Lower lobe of right lung (tissue), 2 donors: Measurements from ENCODE around the gene GPD1. TPM values are rescaled to one million over a fixed set of nuclear protein-coding genes. Genes with fewer than 3 reads are reported as not detected.
"Not testable (repeated sequence)": the region's sequence is repeated elsewhere in the genome, so short reads cannot be mapped to it uniquely, and the experiment has no call there.

Experiments
- ATAC-seq, 2 donors: fragments of 200-7000 bp; cut with Tn5 transposase; one replicate each; pipeline ENCODE4 v1.9.1; 2020 to 2022; ENCODE audit warnings: mild to moderate bottlenecking in 2 of 2, moderate library complexity in 2 of 2
- DNase-seq: peaks from one replicate; pipeline ENCODE4 v3.0.0-alpha.2; 2020
- H3K27ac ChIP-seq: fragments of 200-600 bp; one replicate; pipeline ENCODE4 v1.8.0; 2022
- H3K27me3 ChIP-seq: fragments of 200-600 bp; one replicate; pipeline ENCODE4 v1.8.0; 2022; ENCODE audit warnings: low read depth
- H3K36me3 ChIP-seq: fragments of 200-600 bp; one replicate; pipeline ENCODE4 v1.8.0; 2022; ENCODE audit warnings: mild to moderate bottlenecking
- H3K4me1 ChIP-seq: fragments of 200-600 bp; one replicate; pipeline ENCODE4 v1.8.0; 2022
- H3K4me3 ChIP-seq: fragments of 200-600 bp; one replicate; pipeline ENCODE4 v1.8.0; 2022; ENCODE audit warnings: mild to moderate bottlenecking
- H3K9me3 ChIP-seq: fragments of 200-600 bp; one replicate; pipeline ENCODE4 v1.8.0; 2022
- CTCF ChIP-seq: fragments of 200-600 bp; IDR thresholded peaks from one replicate; pipeline ENCODE4 v1.8.0; 2022; ENCODE audit warnings: antibody characterized with exemption, mild to moderate bottlenecking
- intact Hi-C: fragments of 100-400 bp; cut with DNase I; formaldehyde crosslinking; loops from one replicate; pipeline ENCODE4 v1.11.0; 2022
- total RNA-seq: library from RNA; stranded (reverse); fragmentation: NEBNext Ultra II Directional; extraction: Animal tissue kit (Norgen Biotek cat#: 25700); gene quantifications from one replicate; pipeline ENCODE4 v1.2.1, GENCODE V29; 2021
- donor health status: DM: no; HTN: yes; CAD: no; lungs with severe emphysema.

The GPD1 gene
- total RNA-seq, 1 donor from 2014 or later: 67.0 TPM

DNA sequence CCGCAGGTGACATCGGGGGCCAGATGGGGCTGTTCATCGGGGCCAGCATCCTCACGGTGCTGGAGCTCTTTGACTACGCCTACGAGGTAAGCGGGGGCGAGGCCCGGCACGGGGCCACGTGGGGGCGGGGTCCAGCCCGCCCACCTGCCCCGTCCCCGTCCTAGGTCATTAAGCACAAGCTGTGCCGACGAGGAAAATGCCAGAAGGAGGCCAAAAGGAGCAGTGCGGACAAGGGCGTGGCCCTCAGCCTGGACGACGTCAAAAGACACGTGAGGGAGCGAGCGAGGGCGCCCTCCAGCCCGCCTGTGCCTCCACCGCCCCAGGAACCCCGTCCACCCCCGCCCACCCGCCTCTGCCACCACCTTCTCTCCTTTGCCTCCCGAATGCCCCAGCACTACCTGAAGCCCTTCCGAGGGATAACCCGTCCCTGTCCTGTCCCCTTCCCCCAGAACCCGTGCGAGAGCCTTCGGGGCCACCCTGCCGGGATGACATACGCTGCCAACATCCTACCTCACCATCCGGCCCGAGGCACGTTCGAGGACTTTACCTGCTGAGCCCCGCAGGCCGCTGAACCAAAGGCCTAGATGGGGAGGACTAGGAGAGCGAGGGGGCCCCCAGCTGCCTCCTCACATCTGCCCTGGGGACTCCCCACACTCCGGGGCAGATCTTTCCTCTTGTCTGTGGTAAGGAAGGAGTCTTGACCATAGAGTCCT lies 22.6 kb upstream of the GPD1 start:
- intact Hi-C loops: no loop called here
- no peaks in the 10 kb centered on the region for H3K27me3 ChIP-seq
- no peak for ATAC-seq
- DNase-seq: peak; percentile 23
- no peak overlapping the region for H3K27ac ChIP-seq
- no peak for TF ChIP-seq CTCF
- peaks cover 6% of the 10 kb centered on the region for H3K4me1 ChIP-seq
- H3K9me3 ChIP-seq: no peaks in the 10 kb centered on the region
- no peak overlapping the region for H3K4me3 ChIP-seq
- H3K36me3 ChIP-seq: no peaks in the 10 kb centered on the region

DNA sequence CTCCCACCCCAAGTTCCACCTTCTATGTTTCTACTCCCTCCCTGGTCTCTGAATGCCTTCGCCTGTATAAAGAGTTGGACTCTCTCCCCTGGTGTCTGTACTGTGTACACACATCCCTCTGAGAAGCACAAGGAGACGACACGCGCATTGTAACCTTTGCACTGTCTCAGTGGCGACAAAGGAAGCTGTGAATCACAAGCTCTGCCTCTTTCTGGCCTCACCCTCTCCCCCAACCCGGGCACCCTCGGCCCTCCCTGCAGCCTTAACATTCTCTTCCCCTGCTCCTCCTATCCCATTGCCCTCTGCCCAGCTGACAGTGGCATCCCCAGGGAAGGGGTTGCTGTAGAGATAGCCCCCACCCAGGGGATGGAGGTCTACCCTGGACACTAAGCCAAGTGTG lies 21.2 kb upstream of the GPD1 start:
- H3K27ac ChIP-seq: no peak overlapping the region
- ATAC-seq: no peak

DNA sequence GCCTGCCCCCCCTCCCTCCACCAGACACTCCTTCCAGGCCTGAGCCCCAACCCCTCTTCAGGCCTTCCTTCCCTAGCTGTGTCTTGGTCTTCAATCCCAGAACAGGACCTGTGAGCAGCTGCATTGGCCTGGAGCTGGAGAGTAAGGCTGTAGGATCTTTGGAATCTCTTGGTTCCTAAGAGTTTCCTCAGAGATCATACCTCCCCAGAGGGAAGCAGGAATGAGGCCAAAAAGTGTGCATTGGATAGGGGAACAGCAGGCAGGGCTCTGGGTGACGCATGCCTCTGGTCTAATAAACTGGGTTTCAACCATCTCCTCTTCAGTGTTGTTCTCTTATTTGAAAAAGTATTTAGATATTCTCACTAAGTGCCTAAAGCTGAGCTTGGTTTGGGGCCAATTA lies 20.5 kb upstream of the GPD1 start:
- Histone ChIP-seq H3K27me3 (no peaks in the 10 kb centered on the region), H3K9me3 (no peaks in the 10 kb centered on the region), H3K4me1 (peaks cover 6% of the 10 kb centered on the region), H3K27ac (no peak overlapping the region), H3K36me3 (peaks cover 19% of the 10 kb centered on the region), H3K4me3 (no peak overlapping the region)
- TF ChIP-seq CTCF: no peak
- intact Hi-C loops: no loop called here
- DNase-seq (peak; percentile 17), ATAC-seq (no peak)

More for the DNA sequence above, 21.2 kb upstream of the GPD1 start:
- Histone ChIP-seq H3K9me3 (no peaks in the 10 kb centered on the region), H3K27me3 (no peaks in the 10 kb centered on the region), H3K36me3 (peaks cover 12% of the 10 kb centered on the region), H3K4me3 (no peak overlapping the region), H3K4me1 (peaks cover 6% of the 10 kb centered on the region)
- no peak for DNase-seq
- TF ChIP-seq CTCF: no peak
- intact Hi-C loops: no loop called here

- DNase-seq, ATAC-seq: not testable (repeated sequence)
Measured at GRCh38 chr12:50084409-50084774, 19.4 kb upstream of the GPD1 start.

DNA sequence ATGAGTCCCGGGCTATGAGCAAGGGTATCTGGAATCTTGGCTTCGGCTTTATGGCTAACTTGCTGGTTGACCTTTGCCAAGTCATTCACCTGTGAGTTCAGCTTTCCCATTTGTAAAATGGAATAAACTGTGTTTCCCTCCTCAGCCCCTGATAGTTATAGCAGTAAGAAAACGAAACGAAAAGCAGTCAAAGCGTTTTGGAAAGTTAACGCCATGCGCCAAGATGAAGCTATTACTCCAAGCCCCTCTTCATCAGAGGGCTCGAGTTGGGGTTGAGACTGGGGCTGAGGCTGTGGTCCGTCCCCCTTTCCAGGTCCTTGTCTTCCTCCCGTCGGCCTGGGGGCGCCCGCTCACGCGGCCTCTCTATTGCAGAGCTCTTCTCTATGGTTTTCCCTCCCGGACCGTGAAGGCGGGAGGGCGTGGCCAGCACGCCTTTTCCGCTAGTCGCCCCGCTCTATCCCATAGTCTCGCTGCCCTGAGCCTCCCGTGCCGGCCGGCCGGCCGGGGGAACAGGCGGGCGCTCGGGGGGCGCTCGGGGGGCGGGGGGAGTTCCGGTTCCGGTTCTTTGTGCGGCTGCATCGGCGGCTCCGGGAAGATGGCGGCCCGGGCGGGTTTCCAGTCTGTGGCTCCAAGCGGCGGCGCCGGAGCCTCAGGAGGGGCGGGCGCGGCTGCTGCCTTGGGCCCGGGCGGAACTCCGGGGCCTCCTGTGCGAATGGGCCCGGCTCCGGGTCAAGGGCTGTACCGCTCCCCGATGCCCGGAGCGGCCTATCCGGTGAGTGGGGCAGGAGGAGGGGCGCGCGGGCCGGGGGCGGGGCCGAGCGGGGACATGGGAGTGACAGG lies 18.8 kb upstream of the GPD1 start, which contains the start of gene SMARCD1:
Gene SMARCD1 (plus strand): TSS at position 568 of the 840 bp plus-strand sequence. CDS start 28 bp downstream, at position 596.
- intact Hi-C loops: no loop called here
- peak; percentile 93 to 96 for ATAC-seq
- H3K27me3 ChIP-seq: no peaks in the 10 kb centered on the region
- H3K27ac ChIP-seq: peak within 1 kb of the TSS; percentile 94
- H3K4me3 ChIP-seq: peak within 1 kb of the TSS; percentile 69
- peaks cover 13% of the 10 kb centered on the region for H3K4me1 ChIP-seq
- no peaks in the 10 kb centered on the region for H3K9me3 ChIP-seq
- H3K36me3 ChIP-seq: peaks cover 36% of the 10 kb centered on the region
- DNase-seq: peak; percentile 93
- peak; percentile 43 for TF ChIP-seq CTCF

More at GRCh38 chr12:50084409-50084774, 19.4 kb upstream of the GPD1 start:
- Histone ChIP-seq H3K4me3 (peak overlapping the region; percentile 69), H3K36me3 (peaks cover 30% of the 10 kb centered on the region), H3K4me1 (peaks cover 13% of the 10 kb centered on the region), H3K27ac (peak overlapping the region; percentile 94)
- H3K9me3 ChIP-seq, intact Hi-C loops, H3K27me3 ChIP-seq: not testable (repeated sequence)
